T-helper 2 cell treated with Interferon-gamma antibody and Interleukin-4, amounts not matched to agents 5 μg/mL and 100 μg/mL, for 36 hours (primary cell): ENCODE results near the gene CYP1B1.
"Not testable (repeated sequence)": the region's sequence is repeated elsewhere in the genome, so short reads cannot be mapped to it uniquely, and the experiment has no call there.

Experiments
- DNase-seq: peaks from one replicate; pipeline ENCODE4 v3.0.0; 2021; ENCODE audit warnings: low spot score
- H3K27ac Mint-ChIP-seq: one replicate; pipeline ENCODE4 v1.8.0; 2021; ENCODE audit warnings: mild to moderate bottlenecking, mixed read lengths
- H3K27me3 Mint-ChIP-seq: one replicate; pipeline ENCODE4 v1.8.0; 2021; ENCODE audit warnings: low read depth, mixed read lengths
- H3K36me3 Mint-ChIP-seq: one replicate; pipeline ENCODE4 v1.8.0; 2021; ENCODE audit warnings: low read depth, mixed read lengths
- H3K4me1 Mint-ChIP-seq: one replicate; pipeline ENCODE4 v1.8.0; 2021; ENCODE audit warnings: low read depth, mixed read lengths
- H3K4me3 Mint-ChIP-seq: one replicate; pipeline ENCODE4 v1.8.0; 2022; ENCODE audit warnings: mild to moderate bottlenecking, moderate library complexity, mixed read lengths
- H3K9me3 Mint-ChIP-seq: one replicate; pipeline ENCODE4 v1.8.0; 2021; ENCODE audit warnings: mixed read lengths

CYP1B1 gene

DNA sequence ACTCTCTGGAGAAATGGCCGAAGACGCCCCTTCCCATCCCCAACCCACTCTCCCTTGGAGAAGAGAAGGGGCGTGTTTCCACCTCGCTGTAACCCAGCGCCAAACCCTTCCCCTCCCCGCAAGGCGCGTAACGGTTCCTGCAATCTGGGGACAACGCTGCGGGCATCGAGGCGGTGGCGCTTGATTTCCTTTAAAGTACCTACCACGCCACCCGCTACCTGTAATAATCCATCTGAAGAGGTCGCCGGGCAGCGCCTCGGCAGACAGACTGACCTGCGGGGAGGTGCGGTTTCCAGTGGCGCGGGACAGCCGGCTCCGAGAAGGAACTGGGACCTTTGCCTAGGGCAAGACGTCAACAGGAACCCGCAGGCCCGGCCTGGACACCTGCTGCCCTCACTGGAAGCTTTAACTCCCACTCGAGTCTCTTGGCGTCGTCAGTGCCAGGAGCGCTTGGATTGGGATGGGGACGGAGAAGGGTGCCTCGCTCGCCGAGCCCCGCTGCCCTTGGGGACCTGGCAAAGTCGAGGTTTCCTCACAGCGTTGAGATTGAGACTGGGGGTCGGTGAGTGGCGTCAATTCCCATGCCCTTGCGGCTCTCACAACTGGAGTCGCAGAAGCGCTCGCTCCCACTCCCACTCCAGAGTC, at the start of gene CYP1B1:
TSS of gene CYP1B1 (minus strand) at position 645 of the 645 bp plus-strand sequence. CDS start 763 bp downstream, outside the sequence.
- H3K9me3 Mint-ChIP-seq = no peaks in the 10 kb centered on the region
- H3K27ac Mint-ChIP-seq = peak within 1 kb of the TSS; percentile 89
- peak within 1 kb of the TSS; percentile 88 for H3K4me3 Mint-ChIP-seq
- DNase-seq = no peak
- H3K4me1 Mint-ChIP-seq = peaks cover 38% of the 10 kb centered on the region
- H3K36me3 Mint-ChIP-seq = peaks cover 24% of the 10 kb centered on the region
- H3K27me3 Mint-ChIP-seq = peaks cover 37% of the 10 kb centered on the region

DNA sequence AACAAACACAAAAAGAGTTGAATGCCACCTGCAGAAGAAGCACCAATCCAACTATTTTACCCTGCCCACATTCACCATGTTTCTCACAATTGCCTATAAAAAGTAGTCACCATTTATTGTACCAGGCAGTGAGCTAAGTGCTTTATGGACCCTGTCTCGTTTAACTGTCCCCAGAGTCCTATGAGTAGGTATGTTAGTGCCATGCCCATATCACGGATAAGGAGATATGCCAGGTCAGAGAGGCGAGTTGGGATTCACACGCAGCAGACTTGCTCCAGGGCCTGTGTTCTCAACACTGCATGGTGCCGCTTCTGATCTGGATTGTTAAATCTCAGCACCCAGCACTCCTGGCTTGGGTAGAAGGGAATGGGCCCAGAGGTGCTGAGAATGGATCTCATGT, 49.1 kb upstream of the CYP1B1 start:
- Mint-ChIP-seq H3K4me3 (no peak overlapping the region), H3K27ac (no peak overlapping the region), H3K4me1 (peaks cover 7% of the 10 kb centered on the region), H3K9me3 (peaks cover 27% of the 10 kb centered on the region), H3K27me3 (peaks cover 6% of the 10 kb centered on the region), H3K36me3 (peaks cover 6% of the 10 kb centered on the region)
- DNase-seq = no peak

DNA sequence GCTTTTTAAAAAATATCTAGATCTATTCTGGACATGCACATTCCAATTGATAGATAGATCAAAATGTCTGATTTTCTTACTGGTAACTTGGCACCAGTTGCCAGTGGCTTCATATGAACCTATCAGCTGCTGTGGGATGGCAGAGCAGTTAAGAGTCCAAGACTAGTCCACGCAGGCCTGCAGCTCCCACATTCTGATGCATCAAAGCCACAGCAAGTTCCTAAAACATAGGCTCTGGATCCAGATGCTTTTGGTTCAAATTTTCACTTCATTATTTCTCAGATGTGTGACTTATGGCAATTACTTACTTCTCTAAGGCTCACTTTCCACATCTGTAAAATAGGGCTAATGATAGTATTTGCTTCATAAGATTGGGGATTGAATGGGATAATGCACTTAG, 48.0 kb upstream of the CYP1B1 start:
- H3K27ac Mint-ChIP-seq = no peak overlapping the region
- H3K27me3 Mint-ChIP-seq = peaks cover 6% of the 10 kb centered on the region
- peaks cover 27% of the 10 kb centered on the region for H3K9me3 Mint-ChIP-seq
- peaks cover 6% of the 10 kb centered on the region for H3K36me3 Mint-ChIP-seq
- no peak overlapping the region for H3K4me3 Mint-ChIP-seq
- DNase-seq = no peak
- no peaks in the 10 kb centered on the region for H3K4me1 Mint-ChIP-seq

DNA sequence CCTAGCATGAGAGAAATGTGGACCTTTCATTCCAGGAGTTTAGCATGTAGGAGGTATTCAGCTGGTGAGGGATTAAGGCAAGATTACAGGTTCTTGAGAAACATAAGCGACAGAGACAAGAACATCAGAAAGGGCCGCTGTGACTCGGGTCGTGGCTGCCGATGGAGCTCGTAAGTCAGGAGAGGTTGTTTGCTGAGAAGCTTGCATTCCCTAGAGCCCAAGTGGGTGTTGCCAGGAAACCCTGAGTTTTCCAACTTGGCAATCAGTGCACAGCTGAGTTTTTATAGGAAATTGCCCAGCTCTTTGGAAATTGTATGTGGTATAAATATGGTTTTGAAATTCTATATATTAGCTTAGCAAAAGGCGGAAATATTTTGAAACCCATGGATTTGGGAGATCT, 46.4 kb upstream of the CYP1B1 start:
- H3K4me3 Mint-ChIP-seq = no peak overlapping the region
- H3K36me3 Mint-ChIP-seq = peaks cover 4% of the 10 kb centered on the region
- peaks cover 14% of the 10 kb centered on the region for H3K9me3 Mint-ChIP-seq
- peaks cover 6% of the 10 kb centered on the region for H3K27me3 Mint-ChIP-seq
- H3K27ac Mint-ChIP-seq = no peak overlapping the region
- no peaks in the 10 kb centered on the region for H3K4me1 Mint-ChIP-seq
- no peak for DNase-seq

DNA sequence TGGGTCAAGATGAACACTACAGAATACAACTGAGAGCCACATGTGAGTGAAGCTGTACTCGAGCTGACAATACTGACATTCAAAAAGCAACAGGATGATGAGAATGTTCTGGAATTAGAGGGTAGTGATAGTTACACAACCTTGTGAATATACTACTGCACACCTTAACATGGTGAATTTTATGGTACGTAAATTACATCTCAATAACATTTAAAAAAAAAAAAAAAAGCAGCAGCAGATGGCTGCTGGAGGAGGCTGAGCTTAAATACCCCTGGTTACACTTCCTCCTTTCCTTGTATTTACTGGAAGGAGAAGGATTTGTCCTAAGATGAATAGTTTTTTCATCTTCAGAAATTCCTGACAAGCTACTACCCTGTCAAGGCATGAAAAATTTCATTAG, 45.5 kb upstream of the CYP1B1 start:
- Mint-ChIP-seq H3K4me3 (no peak overlapping the region), H3K27ac (no peak overlapping the region), H3K4me1 (no peaks in the 10 kb centered on the region)

DNA sequence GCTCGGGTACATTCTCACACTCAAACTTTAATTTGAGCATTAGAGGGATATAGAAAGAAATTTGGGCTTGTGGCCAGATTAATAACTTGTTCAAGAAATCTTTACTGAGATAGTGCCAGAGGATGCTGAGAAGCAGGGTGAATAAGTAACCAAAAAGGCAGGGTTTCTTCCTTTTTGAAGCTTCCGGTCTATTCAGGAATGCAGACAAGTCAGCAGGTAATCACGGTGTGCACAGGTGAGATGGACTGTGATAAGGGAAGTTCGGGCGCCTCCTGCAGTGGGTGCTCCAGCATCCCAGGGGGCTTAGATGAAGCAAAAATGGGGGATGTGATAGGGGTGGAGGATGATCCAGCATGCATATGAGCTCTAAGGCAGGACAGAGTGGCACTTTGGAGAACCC, 44.9 kb upstream of the CYP1B1 start:
- no peak for DNase-seq
- H3K36me3 Mint-ChIP-seq = no peaks in the 10 kb centered on the region
- H3K4me1 Mint-ChIP-seq = no peaks in the 10 kb centered on the region
- no peak overlapping the region for H3K4me3 Mint-ChIP-seq
- no peak overlapping the region for H3K27ac Mint-ChIP-seq
- H3K9me3 Mint-ChIP-seq = no peaks in the 10 kb centered on the region
- H3K27me3 Mint-ChIP-seq = peaks cover 6% of the 10 kb centered on the region

More for the DNA sequence above, 45.5 kb upstream of the CYP1B1 start:
- Mint-ChIP-seq H3K27me3 (peaks cover 6% of the 10 kb centered on the region), H3K36me3 (no peaks in the 10 kb centered on the region), H3K9me3 (peaks cover 6% of the 10 kb centered on the region)
- DNase-seq = no peak

DNA sequence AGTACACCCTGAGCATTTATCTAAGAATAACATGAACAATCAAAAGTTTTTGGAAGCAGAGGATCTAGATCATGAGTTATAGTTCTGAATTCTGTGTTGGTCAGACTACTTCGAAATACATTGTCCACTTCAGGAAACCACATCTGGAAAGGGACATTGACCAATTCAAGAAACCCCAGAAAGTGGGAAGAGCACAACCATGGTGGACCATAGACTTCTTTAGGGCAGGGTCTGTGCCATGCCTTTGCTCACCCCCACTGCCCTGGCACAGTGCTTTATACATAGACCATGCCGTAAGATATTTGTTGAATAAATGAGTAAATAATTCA, 44.3 kb upstream of the CYP1B1 start:
- H3K27me3 Mint-ChIP-seq = peaks cover 6% of the 10 kb centered on the region
- H3K4me1 Mint-ChIP-seq = peaks cover 1% of the 10 kb centered on the region
- no peaks in the 10 kb centered on the region for H3K36me3 Mint-ChIP-seq
- no peak overlapping the region for H3K4me3 Mint-ChIP-seq
- no peak overlapping the region for H3K27ac Mint-ChIP-seq
- no peak for DNase-seq
- no peaks in the 10 kb centered on the region for H3K9me3 Mint-ChIP-seq

DNA sequence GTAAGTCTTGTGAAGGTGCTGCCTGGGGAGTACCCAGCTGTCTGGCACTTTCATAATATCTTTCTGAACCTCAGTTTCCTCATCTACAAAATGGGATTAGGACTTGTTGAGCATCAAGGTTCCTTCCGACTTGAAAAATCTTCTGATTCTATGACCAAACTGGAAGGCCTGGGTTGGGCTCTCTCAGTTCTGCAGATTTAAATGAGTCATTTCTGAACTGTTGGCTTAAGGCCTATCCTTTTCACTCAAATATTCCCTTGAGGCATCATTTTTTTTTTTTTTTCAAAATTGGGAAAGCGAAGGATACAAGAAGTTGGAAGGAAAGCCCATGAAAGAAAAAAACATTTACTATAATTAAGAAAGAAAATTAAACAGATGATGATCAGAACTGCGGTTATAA, 40.8 kb upstream of the CYP1B1 start:
- peaks cover 5% of the 10 kb centered on the region for H3K9me3 Mint-ChIP-seq
- H3K27me3 Mint-ChIP-seq = peaks cover 17% of the 10 kb centered on the region
- no peak overlapping the region for H3K4me3 Mint-ChIP-seq
- no peak for DNase-seq
- H3K4me1 Mint-ChIP-seq = peaks cover 7% of the 10 kb centered on the region
- H3K36me3 Mint-ChIP-seq = no peaks in the 10 kb centered on the region
- no peak overlapping the region for H3K27ac Mint-ChIP-seq

DNA sequence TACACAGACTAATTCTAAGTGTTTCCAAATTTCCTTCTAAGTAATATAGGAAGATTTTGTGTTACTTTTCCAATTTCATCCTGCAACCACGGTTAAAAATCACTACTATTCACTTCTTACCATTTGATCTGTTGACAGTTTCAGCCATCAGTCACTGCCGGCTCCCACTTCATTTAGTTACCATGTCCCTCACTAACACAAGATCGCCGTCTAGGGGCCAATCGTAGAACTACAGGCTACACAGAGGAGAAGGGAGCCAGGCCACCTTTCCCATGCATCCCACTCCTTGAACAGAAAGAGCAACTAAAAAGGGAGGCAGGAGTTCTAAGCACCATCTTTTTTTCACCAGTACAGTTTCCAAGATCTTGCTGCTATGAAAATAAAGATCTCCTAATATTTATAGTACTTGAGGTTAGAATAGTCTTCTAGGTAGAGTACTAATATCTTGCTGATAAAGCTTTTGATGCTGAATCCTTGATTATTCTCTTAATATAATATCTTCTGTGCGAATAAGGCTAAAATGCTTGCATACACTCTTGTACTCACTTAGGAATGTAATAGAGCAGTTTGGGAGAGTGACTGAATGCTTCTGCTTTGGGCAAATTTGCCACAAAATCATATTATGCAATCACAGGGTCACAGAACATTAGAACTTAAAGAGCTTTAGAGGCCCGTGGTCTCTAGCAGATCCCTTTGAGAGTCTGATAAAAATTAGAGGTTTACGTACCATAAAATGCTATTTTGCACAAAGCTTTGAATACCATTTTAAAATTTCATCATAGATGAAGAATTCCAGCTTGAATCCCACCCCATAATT, 39.5 kb upstream of the CYP1B1 start:
- DNase-seq = peak; percentile 62
- Mint-ChIP-seq H3K4me3 (no peak overlapping the region), H3K27me3 (peaks cover 13% of the 10 kb centered on the region), H3K9me3 (peaks cover 7% of the 10 kb centered on the region), H3K36me3 (no peaks in the 10 kb centered on the region), H3K4me1 (peaks cover 7% of the 10 kb centered on the region), H3K27ac (no peak overlapping the region)

DNA sequence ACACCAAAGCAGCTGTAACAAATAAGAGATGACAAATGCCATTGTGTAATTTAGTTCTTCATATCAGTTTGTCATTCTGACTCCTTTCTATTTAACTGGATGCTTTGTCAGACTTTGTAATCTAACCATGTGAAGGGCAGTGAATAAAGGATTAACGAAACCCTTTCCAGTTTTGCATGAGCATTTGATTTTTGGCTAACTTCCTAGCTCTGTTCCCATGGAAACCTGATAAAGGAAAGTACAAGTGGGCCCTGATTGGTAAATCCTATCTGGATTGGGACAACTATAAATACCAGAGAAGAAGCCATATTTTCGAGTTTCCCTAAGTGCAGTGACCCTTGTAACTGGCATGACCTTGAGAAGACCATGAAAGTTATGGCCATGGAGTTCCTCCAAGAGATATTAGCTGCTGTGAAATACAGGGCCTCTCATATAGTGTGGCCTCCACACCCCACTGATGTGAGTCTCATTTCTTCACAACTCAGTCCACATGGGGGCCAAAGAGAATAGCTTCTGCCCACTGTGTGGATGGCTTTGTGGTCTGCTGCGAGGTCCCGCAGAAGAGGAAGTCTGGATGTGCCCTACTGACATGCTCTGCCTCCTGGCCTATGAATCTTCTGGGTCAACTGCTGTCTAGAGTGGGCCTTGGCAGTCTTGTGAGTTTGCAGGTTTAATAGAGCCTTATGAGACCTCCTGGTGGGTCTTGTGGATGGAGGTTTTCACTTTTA, 38.2 kb upstream of the CYP1B1 start:
- peaks cover 10% of the 10 kb centered on the region for H3K27me3 Mint-ChIP-seq
- DNase-seq = no peak
- H3K4me3 Mint-ChIP-seq = no peak overlapping the region
- no peak overlapping the region for H3K27ac Mint-ChIP-seq
- peaks cover 7% of the 10 kb centered on the region for H3K9me3 Mint-ChIP-seq
- peaks cover 7% of the 10 kb centered on the region for H3K4me1 Mint-ChIP-seq
- no peaks in the 10 kb centered on the region for H3K36me3 Mint-ChIP-seq

DNA sequence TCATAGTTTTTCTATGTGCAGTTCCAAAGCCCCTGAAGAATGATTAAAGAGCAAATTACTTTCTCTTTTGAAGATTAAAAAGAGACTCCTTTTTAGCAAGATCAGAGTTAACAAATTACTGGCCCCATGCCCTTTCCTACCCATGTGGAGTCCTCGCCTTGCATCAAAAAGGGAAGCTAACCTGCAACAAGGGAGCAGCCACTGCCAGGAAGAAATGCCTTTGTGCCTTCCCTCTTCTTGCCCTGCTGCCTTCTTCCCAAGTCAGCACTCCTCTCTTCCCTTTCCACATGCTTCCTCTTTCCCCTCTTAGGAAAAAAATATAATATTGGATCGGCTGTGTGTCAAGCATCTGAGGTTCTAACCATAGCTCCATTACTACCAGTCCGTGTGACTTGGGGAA, 37.1 kb upstream of the CYP1B1 start:
- Mint-ChIP-seq H3K4me3 (no peak overlapping the region), H3K27me3 (peaks cover 10% of the 10 kb centered on the region), H3K36me3 (no peaks in the 10 kb centered on the region), H3K9me3 (peaks cover 7% of the 10 kb centered on the region), H3K4me1 (peaks cover 10% of the 10 kb centered on the region), H3K27ac (no peak overlapping the region)
- no peak for DNase-seq

DNA sequence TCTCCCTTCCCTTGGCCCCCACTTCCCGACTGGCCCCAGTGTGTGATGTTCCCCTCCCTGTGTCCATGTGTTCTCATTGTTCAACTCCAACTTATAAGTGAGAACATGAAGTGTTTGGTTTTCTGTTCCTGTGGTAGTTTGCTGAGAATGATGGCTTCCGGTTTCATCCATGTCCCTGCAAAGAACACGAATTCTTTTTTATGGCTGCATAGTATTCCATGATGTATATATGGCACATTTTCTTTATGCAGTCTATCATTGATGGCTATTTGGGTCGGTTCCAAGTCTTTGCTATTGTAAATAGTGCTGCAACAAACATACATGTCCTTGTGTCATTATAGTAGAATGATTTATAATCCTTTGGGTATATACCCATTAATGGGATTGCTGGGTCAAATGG, 35.4 kb upstream of the CYP1B1 start:
- Mint-ChIP-seq H3K4me1 (peaks cover 20% of the 10 kb centered on the region), H3K27me3 (peaks cover 10% of the 10 kb centered on the region)
- not testable (repeated sequence) for H3K4me3 Mint-ChIP-seq, H3K36me3 Mint-ChIP-seq, H3K27ac Mint-ChIP-seq, DNase-seq, H3K9me3 Mint-ChIP-seq

DNA sequence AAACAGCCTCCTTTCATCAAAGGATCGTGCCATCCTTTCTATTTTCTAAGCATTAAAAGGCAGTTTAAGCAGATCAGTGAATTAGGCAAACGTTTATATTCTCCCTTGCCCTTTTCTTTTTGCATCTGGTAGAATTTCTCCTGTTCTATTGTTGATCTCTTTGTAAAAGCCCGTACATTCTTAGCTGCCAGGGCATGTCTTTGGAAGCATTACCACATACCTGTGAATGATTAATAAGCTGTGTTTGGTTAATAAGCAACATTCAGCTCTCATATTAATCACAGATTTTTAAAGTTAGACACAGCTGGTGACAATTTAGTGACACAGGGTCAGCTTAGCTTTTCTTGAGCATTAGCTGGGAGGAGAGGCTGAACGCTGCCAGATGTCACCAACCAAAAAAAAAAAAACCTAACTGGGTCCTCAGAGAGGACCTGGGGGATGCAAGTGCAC, 33.8 kb upstream of the CYP1B1 start:
- Mint-ChIP-seq H3K4me1 (peaks cover 22% of the 10 kb centered on the region), H3K36me3 (no peaks in the 10 kb centered on the region), H3K27ac (no peak overlapping the region), H3K9me3 (peaks cover 10% of the 10 kb centered on the region), H3K27me3 (peaks cover 10% of the 10 kb centered on the region), H3K4me3 (no peak overlapping the region)
- no peak for DNase-seq
